Parathyroid adenoma (tissue), 2 donors: ENCODE measurements around the gene ADARB2.

Source experiments
- H2AFZ ChIP-seq: fragments of 300-600 bp; sonication (generic); one replicate; pipeline ENCODE4 v1.7.0; 2017; ENCODE audit warnings: antibody characterized with exemption, mild to moderate bottlenecking
- H3K27ac ChIP-seq: fragments of 300-600 bp; sonication (generic); one replicate; pipeline ENCODE4 v1.7.0; 2017
- H3K27me3 ChIP-seq: fragments of 300-600 bp; sonication (generic); one replicate; pipeline ENCODE4 v1.7.0; 2017; ENCODE audit warnings: low read length; ENCODE audit not compliant: control insufficient read depth, insufficient read depth
- H3K36me3 ChIP-seq: fragments of 300-600 bp; sonication (generic); one replicate; pipeline ENCODE4 v1.7.0; 2017; ENCODE audit warnings: low read length; ENCODE audit not compliant: control insufficient read depth, insufficient read depth
- H3K4me1 ChIP-seq: fragments of 300-600 bp; sonication (generic); one replicate; pipeline ENCODE4 v1.7.0; 2017; ENCODE audit warnings: control low read depth
- H3K4me2 ChIP-seq: fragments of 300-600 bp; sonication (generic); one replicate; pipeline ENCODE4 v1.7.0; 2017; ENCODE audit warnings: low read length
- H3K4me3 ChIP-seq: fragments of 300-600 bp; sonication (generic); one replicate; pipeline ENCODE4 v1.7.0; 2017; ENCODE audit warnings: low read depth, low read length
- H3K79me2 ChIP-seq: fragments of 300-600 bp; sonication (generic); one replicate; pipeline ENCODE4 v1.7.0; 2017; ENCODE audit warnings: control low read depth
- H3K9ac ChIP-seq: fragments of 300-600 bp; sonication (generic); one replicate; pipeline ENCODE4 v1.7.0; 2017; ENCODE audit warnings: mild to moderate bottlenecking
- H3K9me3 ChIP-seq: fragments of 300-600 bp; sonication (generic); one replicate; pipeline ENCODE4 v1.7.0; 2017; ENCODE audit warnings: low read length; ENCODE audit not compliant: control insufficient read depth
- CTCF ChIP-seq: fragments of 300-600 bp; sonication (generic); IDR thresholded peaks from one replicate; pipeline ENCODE4 v1.7.0; 2017; ENCODE audit warnings: antibody characterized with exemption, mild to moderate bottlenecking
- donor health status: primary hyperparathyroidism.

Gene ADARB2

GRCh38 chr10:1483246-1483645 lies 254.1 kb downstream of the ADARB2 start:
- Histone ChIP-seq H3K27me3 (no peaks in the 10 kb centered on the region), H3K9me3 (no peaks in the 10 kb centered on the region), H3K4me1 (peaks cover 7% of the 10 kb centered on the region), H3K27ac (no peak overlapping the region), H2AFZ (no peak overlapping the region), H3K4me3 (no peak overlapping the region), H3K36me3 (no peaks in the 10 kb centered on the region), H3K4me2 (no peak overlapping the region), H3K79me2 (no peaks in the 10 kb centered on the region), H3K9ac (no peak overlapping the region)
- no peak for TF ChIP-seq CTCF

- peaks cover 21% of the 10 kb centered on the region for H3K4me1 ChIP-seq
- no peak overlapping the region for H3K9ac ChIP-seq
- no peaks in the 10 kb centered on the region for H3K36me3 ChIP-seq
- no peaks in the 10 kb centered on the region for H3K27me3 ChIP-seq
- no peaks in the 10 kb centered on the region for H3K9me3 ChIP-seq
- no peak overlapping the region for H3K27ac ChIP-seq
- no peak overlapping the region for H3K4me2 ChIP-seq
- H3K79me2 ChIP-seq, result no peaks in the 10 kb centered on the region
- no peak overlapping the region for H3K4me3 ChIP-seq
- TF ChIP-seq CTCF, result no peak
- no peak overlapping the region for H2AFZ ChIP-seq
These were observed 259.7 kb downstream of the ADARB2 start for GRCh38 chr10:1477578-1477977.

DNA sequence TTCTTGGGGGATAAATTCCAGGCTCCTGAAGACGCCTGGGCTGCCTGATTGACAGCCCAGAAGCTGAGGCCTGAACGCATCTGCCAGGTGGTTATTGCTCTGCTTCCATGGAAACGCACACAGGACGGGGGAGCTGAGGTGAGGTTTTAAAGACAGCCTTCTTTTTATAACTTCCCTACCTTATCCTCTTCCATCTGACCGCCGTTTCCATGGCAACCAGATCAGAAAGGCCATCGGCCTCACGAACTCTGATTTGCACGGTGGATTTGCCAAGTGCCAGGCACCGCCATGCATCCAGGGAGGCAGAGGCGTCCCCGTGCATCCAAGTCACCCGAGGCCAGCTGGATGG lies 260.9 kb downstream of the ADARB2 start:
- no peaks in the 10 kb centered on the region for H3K36me3 ChIP-seq
- no peak for TF ChIP-seq CTCF
- no peak overlapping the region for H3K4me3 ChIP-seq
- H3K9me3 ChIP-seq, result no peaks in the 10 kb centered on the region
- peak overlapping the region; percentile 77 for H3K27ac ChIP-seq
- H3K4me1 ChIP-seq, result peaks cover 25% of the 10 kb centered on the region
- H3K79me2 ChIP-seq, result no peaks in the 10 kb centered on the region
- no peak overlapping the region for H3K4me2 ChIP-seq
- no peaks in the 10 kb centered on the region for H3K27me3 ChIP-seq
- H3K9ac ChIP-seq, result no peak overlapping the region
- H2AFZ ChIP-seq, result peak overlapping the region; percentile 65

DNA sequence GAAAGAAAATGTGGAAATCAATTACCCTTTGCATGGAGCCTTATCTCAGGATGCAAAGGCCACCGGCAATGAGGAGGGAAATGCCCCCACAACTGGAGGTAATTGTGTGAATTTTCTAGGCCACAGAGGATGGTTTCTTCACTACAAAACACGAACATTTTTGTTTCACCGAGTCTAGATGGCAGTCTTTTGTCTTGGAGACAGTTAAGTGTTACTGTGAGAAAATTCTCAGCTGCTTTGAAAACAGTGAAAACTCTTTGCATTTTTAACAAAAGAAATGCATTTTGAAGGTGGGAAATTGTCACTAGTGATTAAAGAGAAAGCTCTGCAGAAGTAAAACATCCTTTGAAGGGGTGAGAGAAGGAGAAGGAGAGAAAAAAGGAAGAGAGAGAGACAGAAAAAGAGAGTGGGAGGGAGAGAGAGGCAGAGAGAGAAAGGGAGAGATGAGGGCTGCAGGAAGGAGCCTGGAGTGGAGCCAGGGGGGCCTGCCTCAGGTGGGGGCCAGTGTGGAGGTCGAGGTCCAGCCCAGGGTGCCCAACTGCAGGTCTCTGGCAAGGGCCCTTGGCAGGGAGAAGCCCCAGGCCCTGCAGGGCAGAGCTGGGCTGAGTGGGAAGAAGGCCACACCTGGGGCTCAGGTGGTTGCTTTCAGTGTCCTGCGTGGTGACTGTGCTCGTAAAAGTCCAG lies 261.4 kb downstream of the ADARB2 start:
- Histone ChIP-seq H3K36me3 (no peaks in the 10 kb centered on the region), H3K27me3 (no peaks in the 10 kb centered on the region), H3K4me2 (no peak overlapping the region), H3K27ac (peak overlapping the region; percentile 77), H3K4me3 (no peak overlapping the region), H3K9me3 (no peaks in the 10 kb centered on the region), H3K9ac (no peak overlapping the region), H2AFZ (peak overlapping the region; percentile 65), H3K79me2 (no peaks in the 10 kb centered on the region), H3K4me1 (peaks cover 25% of the 10 kb centered on the region)
- TF ChIP-seq CTCF, result no peak

DNA sequence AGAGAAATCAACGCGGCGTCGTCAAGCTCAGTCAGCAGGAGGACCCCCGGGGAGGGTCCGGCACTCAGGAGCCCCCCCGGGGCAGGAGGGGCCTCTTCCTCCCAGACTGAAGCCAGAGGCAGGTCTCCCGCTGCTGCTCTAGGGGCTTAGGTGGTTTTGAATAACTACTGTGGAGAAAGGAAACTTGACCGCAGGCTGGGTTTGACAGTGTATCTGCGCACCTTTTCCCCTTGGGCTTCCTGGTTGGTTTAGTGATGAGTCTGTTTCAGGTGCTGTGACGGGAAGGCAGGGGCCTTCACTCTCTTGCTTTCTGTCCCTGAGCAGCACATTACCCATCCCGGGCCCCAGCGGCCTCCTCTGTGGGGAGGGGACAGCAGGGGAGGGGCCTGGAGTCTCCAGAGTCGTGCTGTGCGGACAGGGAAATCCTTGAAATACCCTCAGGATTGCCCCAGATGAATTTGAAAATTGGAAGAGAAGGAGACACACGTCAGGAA lies 262.2 kb downstream of the ADARB2 start:
- Histone ChIP-seq H3K4me3 (no peak overlapping the region), H3K4me2 (no peak overlapping the region), H3K4me1 (peaks cover 25% of the 10 kb centered on the region), H2AFZ (peak overlapping the region; percentile 65), H3K9ac (no peak overlapping the region), H3K79me2 (no peaks in the 10 kb centered on the region), H3K27me3 (no peaks in the 10 kb centered on the region), H3K36me3 (no peaks in the 10 kb centered on the region), H3K27ac (no peak overlapping the region), H3K9me3 (no peaks in the 10 kb centered on the region)
- TF ChIP-seq CTCF, result no peak
